H1 (cell line): ENCODE results near the gene BARX2. TPM values are rescaled to one million over a fixed set of nuclear protein-coding genes. Genes with fewer than 3 reads are reported as not detected.

ENCODE experiments used
- CTCF ChIA-PET: fragments of 300-600 bp; sonication (Branson Sonifier 250); formaldehyde crosslinking; loops from one replicate; lab custom pipeline; 2021; ENCODE audit not compliant: partially characterized antibody; lab: Charles Lee
- POLR2A ChIA-PET: fragments of 300-600 bp; sonication (Branson Sonifier 250); formaldehyde crosslinking; loops from one replicate; lab custom pipeline; 2021; ENCODE audit warnings: inconsistent platforms; ENCODE audit not compliant: partially characterized antibody; lab: Charles Lee
- DNase-seq, 2 experiments: peaks; one replicate each; pipeline versions ENCODE4 v3.0.0 to v3.0.0-alpha.2; 2010 to 2022; ENCODE audit warnings: low spot score in 2 of 2, low read depth in 1 of 2, mixed read lengths in 1 of 2
- FAIRE-seq: peaks from 2 replicates; lab custom pipeline; 2011; peaks lifted over from hg19 to GRCh38; lab: Jason Lieb, UNC
- H2AFZ ChIP-seq: 2 replicates; pipeline ENCODE4 v1.8.1; 2012; ENCODE audit warnings: low read length, inconsistent platforms
- H2AK5ac ChIP-seq: 2 replicates; pipeline ENCODE4 v1.6.1; 2013; ENCODE audit warnings: low read depth, low read length
- H2BK120ac ChIP-seq: replicated peaks from 2 replicates; pipeline ENCODE3; 2013; ENCODE audit warnings: low read depth, low read length, inconsistent platforms
- H2BK12ac ChIP-seq: 2 replicates; pipeline ENCODE4 v1.6.1; 2013; ENCODE audit warnings: low read depth, low read length
- H2BK15ac ChIP-seq: 2 replicates; pipeline ENCODE4 v1.6.1; 2013; ENCODE audit warnings: low read length
- H2BK20ac ChIP-seq: 2 replicates; pipeline ENCODE4 v1.6.1; 2013; ENCODE audit warnings: low read length
- H2BK5ac ChIP-seq: 2 replicates; pipeline ENCODE4 v1.6.1; 2013; ENCODE audit warnings: low read depth, low read length
- H3K14ac ChIP-seq: 2 replicates; pipeline ENCODE4 v1.6.1; 2013; ENCODE audit warnings: inconsistent platforms; ENCODE audit not compliant: insufficient read length
- H3K18ac ChIP-seq: 2 replicates; pipeline ENCODE4 v1.6.1; 2013; ENCODE audit warnings: low read length; ENCODE audit errors: extremely low read depth
- H3K23ac ChIP-seq: 2 replicates; pipeline ENCODE4 v1.6.1; 2013; ENCODE audit warnings: inconsistent platforms; ENCODE audit not compliant: insufficient read length
- H3K23me2 ChIP-seq: 2 replicates; pipeline ENCODE4 v1.6.1; 2013; ENCODE audit warnings: low read depth, low read length
- H3K27ac ChIP-seq: 2 replicates; pipeline ENCODE4 v1.6.1; 2011; ENCODE audit warnings: low read depth, low read length, inconsistent platforms
- H3K27me3 ChIP-seq, 4 experiments: replicated peaks in 1 of 4; 1 replicate in 1 of 4; 2 replicates in 3 of 4; pipeline versions ENCODE4 v1.6.1 to v1.8.1; 2011 to 2013; ENCODE audit warnings: low read length in 3 of 4, mild to moderate bottlenecking in 3 of 4, inconsistent platforms in 2 of 4, mixed read lengths in 2 of 4, moderate library complexity in 1 of 4; ENCODE audit not compliant: control insufficient read depth in 3 of 4, insufficient read depth in 3 of 4; ENCODE audit errors: extremely low read depth in 1 of 4
- H3K36me3 ChIP-seq, 4 experiments: 2 replicates each; pipeline versions ENCODE4 v1.6.1 to v1.8.1; 2011 to 2013; ENCODE audit warnings: mild to moderate bottlenecking in 4 of 4, low read length in 3 of 4, moderate library complexity in 2 of 4, control low read depth in 1 of 4, inconsistent platforms in 1 of 4; ENCODE audit not compliant: insufficient read depth in 4 of 4, control insufficient read depth in 2 of 4
- H3K4ac ChIP-seq: replicated peaks from 2 replicates; pipeline ENCODE3; 2013; ENCODE audit warnings: low read length, low read depth, mixed read lengths, inconsistent platforms; ENCODE audit not compliant: insufficient read length
- H3K4me1 ChIP-seq, 4 experiments: replicated peaks in 1 of 4; 1 replicate in 1 of 4; 2 replicates in 3 of 4; pipeline versions ENCODE4 v1.6.1 to v1.8.1; 2011 to 2013; ENCODE audit warnings: low read length in 3 of 4, inconsistent platforms in 2 of 4, mixed read lengths in 1 of 4; ENCODE audit not compliant: insufficient read depth in 4 of 4, control insufficient read depth in 3 of 4
- H3K4me2 ChIP-seq, 2 experiments: 2 replicates each; pipeline versions ENCODE4 v1.6.1 to v1.8.1; 2011 to 2013; ENCODE audit warnings: low read depth in 2 of 2, low read length in 2 of 2, control low read depth in 1 of 2, inconsistent platforms in 1 of 2, mild to moderate bottlenecking in 1 of 2; ENCODE audit not compliant: insufficient read depth in 1 of 2
- H3K4me3 ChIP-seq, 4 experiments: fragments of 200-600, 300-600 bp in 1 of 4; sonication (generic), shearing (Covaris generic), sonication (Bioruptor Twin) in 1 of 4; 2 replicates each; pipeline versions ENCODE4 v1.5.1 to v1.8.1; 2011 to 2016; ENCODE audit warnings: low read length in 4 of 4, low read depth in 3 of 4, control low read depth in 2 of 4, inconsistent platforms in 2 of 4, mild to moderate bottlenecking in 2 of 4, mixed read lengths in 1 of 4, moderate library complexity in 1 of 4; ENCODE audit not compliant: insufficient read depth in 2 of 4; ENCODE audit errors: extremely low read depth in 1 of 4
- H3K56ac ChIP-seq: replicated peaks from 2 replicates; pipeline ENCODE3; 2013; ENCODE audit warnings: low read depth, mild to moderate bottlenecking, mixed read lengths, low read length, inconsistent platforms; ENCODE audit not compliant: insufficient read length
- H3K79me1 ChIP-seq: 2 replicates; pipeline ENCODE4 v1.6.1; 2013; ENCODE audit warnings: low read depth, low read length, control low read depth
- H3K79me2 ChIP-seq, 2 experiments: 2 replicates each; pipeline versions ENCODE4 v1.6.1 to v1.8.1; 2012 to 2013; ENCODE audit warnings: low read length in 2 of 2, mild to moderate bottlenecking in 2 of 2, inconsistent platforms in 1 of 2; ENCODE audit not compliant: insufficient read depth in 2 of 2, control insufficient read depth in 1 of 2
- H3K9ac ChIP-seq, 4 experiments: replicated peaks in 1 of 4; 1 replicate in 1 of 4; 2 replicates in 3 of 4; pipeline versions ENCODE4 v1.6.1 to v1.8.1; 2011 to 2013; ENCODE audit warnings: low read depth in 3 of 4, low read length in 3 of 4, control low read depth in 2 of 4, mild to moderate bottlenecking in 2 of 4, moderate library complexity in 2 of 4, inconsistent platforms in 1 of 4; ENCODE audit errors: extremely low read depth in 1 of 4
- H3K9me3 ChIP-seq, 2 experiments: 2 replicates each; pipeline versions ENCODE4 v1.6.1 to v1.8.1; 2012 to 2013; ENCODE audit warnings: mild to moderate bottlenecking in 2 of 2, moderate library complexity in 2 of 2, control low read depth in 1 of 2, inconsistent platforms in 1 of 2, low read depth in 1 of 2, low read length in 1 of 2, mixed read lengths in 1 of 2; ENCODE audit not compliant: insufficient read depth in 2 of 2
- H4K20me1 ChIP-seq, 2 experiments: replicated peaks in 1 of 2; 2 replicates each; pipeline versions ENCODE3 to v1.8.1; 2011 to 2013; ENCODE audit warnings: inconsistent platforms in 2 of 2, low read length in 2 of 2, mild to moderate bottlenecking in 1 of 2; ENCODE audit not compliant: insufficient read depth in 2 of 2, control insufficient read depth in 1 of 2
- H4K5ac ChIP-seq: 2 replicates; pipeline ENCODE4 v1.6.1; 2013; ENCODE audit warnings: low read length, low read depth, mixed read lengths, inconsistent platforms; ENCODE audit not compliant: insufficient read length
- H4K8ac ChIP-seq: 2 replicates; pipeline ENCODE4 v1.8.0; 2013; ENCODE audit warnings: mild to moderate bottlenecking, moderate library complexity, low read length, inconsistent platforms; ENCODE audit not compliant: insufficient read depth; ENCODE audit errors: extremely low read depth
- H4K91ac ChIP-seq: replicated peaks from 2 replicates; pipeline ENCODE3; 2013; ENCODE audit warnings: low read length, mixed read lengths, inconsistent platforms; ENCODE audit not compliant: insufficient read length
- MAFK ChIP-seq: IDR thresholded peaks from 2 replicates; pipeline ENCODE4 v1.6.1; 2012; ENCODE audit warnings: low read depth, mild to moderate bottlenecking, improper control_type of control experiment, low read length
- WGBS, 2 experiments: shearing (Covaris generic) in 1 of 2; methylation state at CpG; one replicate each; pipeline versions ENCODE4 v1.1.6 to v1.1.7; 2013 to 2015; ENCODE audit warnings: low lambda C conversion rate in 2 of 2, mixed read lengths in 2 of 2, inconsistent platforms in 1 of 2, low coverage in 1 of 2, missing lambda C conversion rate in 1 of 2; ENCODE audit not compliant: insufficient replicate concordance in 2 of 2, insufficient coverage in 1 of 2, insufficient read length in 1 of 2; ENCODE audit errors: extremely low coverage in 1 of 2, missing lambda C conversion rate in 1 of 2; 5-methylcytosine and 5-hydroxymethylcytosine counted together
- polyA plus RNA-seq, 7 experiments: library from polyadenylated mRNA; depleted of rRNA in 3 of 7; stranded (reverse) in 5 of 7; unstranded in 2 of 7; fragments of >200 nt in 5 of 7; fragments of 200-250 nt in 2 of 7; gene quantifications; 1 replicate in 5 of 7; 2 replicates in 1 of 7; 4 replicates in 1 of 7; pipeline versions ENCODE4 v1.2.1 to v1.2.3, GENCODE V29; 2011 to 2013; ENCODE audit warnings: missing spikeins in 2 of 7, mixed read lengths in 2 of 7
- total RNA-seq: library from RNA; stranded (reverse); fragmentation: NEBNext Ultra II Directional; extraction: Animal tissue kit (Norgen Biotek cat#: 25700); gene quantifications from 2 replicates; pipeline ENCODE4 v1.2.1, GENCODE V29; 2021

The BARX2 gene
- total and polyA plus RNA-seq, 2 of the 8 experiments (the other 6 are each of a cell fraction or from before 2014, with no cell fraction given) = not detected

- Histone ChIP-seq H3K79me2 (no peaks in the 10 kb centered on the region), H3K4me3 (no peak overlapping the region), H3K18ac (no peak overlapping the region), H4K91ac (no peak overlapping the region), H3K4me1 (no peaks in the 10 kb centered on the region; a peak in 1 of 7 replicates)
- TF ChIP-seq MAFK = no peak
- TF ChIP-seq, all 59 proteins: peak for 0
- no peak overlapping the region for H2BK120ac ChIP-seq
- no peak overlapping the region for H2AFZ ChIP-seq
- no peak overlapping the region for H4K8ac ChIP-seq
- H2AK5ac ChIP-seq = no peak overlapping the region
- WGBS, 2 experiments = 85% methylated on average over 13 of the region's 13 CpGs; no CpG with 5 or more reads in 1 of the 2 experiments
- no peak overlapping the region for H2BK12ac ChIP-seq
- no peak overlapping the region for H2BK15ac ChIP-seq
- no peak overlapping the region for H3K4me2 ChIP-seq
- H3K27me3 ChIP-seq = peaks cover 15 to 32% (median 27%) of the 10 kb centered on the region in 4 experiments
- ChIA-PET CTCF (interaction anchor here (0.8 to 2.0 kb wide), 3 partner anchors 328 to 383 kb away, joined by 3 to 6 read pairs (median 6); no protein-coding TSS in a partner anchor), POLR2A (no interaction called here)
- H3K4ac ChIP-seq = no peak overlapping the region
- no peak overlapping the region for H3K23ac ChIP-seq
- no peak for FAIRE-seq
- no peak overlapping the region for H3K9ac ChIP-seq
- no peaks in the 10 kb centered on the region for H3K36me3 ChIP-seq
- no peak overlapping the region for H2BK5ac ChIP-seq
- no peaks in the 10 kb centered on the region for H3K9me3 ChIP-seq
- H4K20me1 ChIP-seq = peaks cover 0 to 8% of the 10 kb centered on the region in 2 experiments
- no peak overlapping the region for H3K56ac ChIP-seq
- DNase-seq = no peak
- H3K79me1 ChIP-seq = no peaks in the 10 kb centered on the region
- no peak overlapping the region for H3K14ac ChIP-seq
- H3K27ac ChIP-seq = no peak overlapping the region
- H4K5ac ChIP-seq = no peak overlapping the region
- H3K23me2 ChIP-seq = no peaks in the 10 kb centered on the region
- H2BK20ac ChIP-seq = no peak overlapping the region
Observed at GRCh38 chr11:129366737-129367597, 8.7 kb upstream of the BARX2 start.
